GM03348 (cell line): ENCODE measurements around the gene SORCS3.

ENCODE experiments used
- DNase-seq: peaks from one replicate; pipeline ENCODE4 v3.0.0; 2012; ENCODE audit warnings: low spot score

SORCS3 gene

DNA sequence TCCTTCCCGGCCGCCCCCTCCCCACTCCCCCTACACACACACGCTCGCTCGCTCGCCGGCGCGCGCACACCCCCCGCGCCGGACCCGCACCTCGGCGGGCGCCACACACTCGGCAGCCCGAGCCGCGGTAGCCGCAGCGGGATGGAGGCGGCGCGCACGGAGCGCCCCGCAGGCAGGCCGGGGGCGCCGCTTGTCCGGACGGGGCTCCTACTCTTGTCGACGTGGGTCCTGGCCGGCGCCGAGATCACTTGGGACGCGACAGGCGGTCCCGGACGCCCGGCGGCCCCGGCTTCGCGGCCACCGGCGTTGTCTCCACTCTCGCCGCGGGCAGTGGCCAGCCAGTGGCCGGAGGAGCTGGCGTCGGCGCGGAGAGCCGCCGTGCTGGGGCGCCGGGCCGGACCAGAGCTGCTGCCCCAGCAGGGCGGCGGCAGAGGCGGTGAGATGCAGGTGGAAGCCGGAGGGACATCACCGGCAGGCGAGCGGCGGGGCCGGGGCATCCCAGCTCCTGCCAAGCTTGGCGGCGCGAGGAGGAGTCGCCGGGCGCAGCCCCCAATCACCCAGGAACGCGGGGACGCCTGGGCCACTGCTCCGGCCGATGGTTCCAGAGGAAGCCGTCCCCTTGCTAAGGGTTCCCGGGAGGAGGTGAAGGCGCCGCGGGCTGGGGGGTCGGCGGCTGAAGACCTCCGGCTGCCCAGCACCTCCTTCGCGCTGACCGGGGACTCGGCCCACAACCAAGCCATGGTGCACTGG lies at the start of gene SORCS3:
Gene SORCS3, plus strand, starts transcription at position 104 of the 750 bp plus-strand sequence.
- peak; percentile 26 for DNase-seq

DNA sequence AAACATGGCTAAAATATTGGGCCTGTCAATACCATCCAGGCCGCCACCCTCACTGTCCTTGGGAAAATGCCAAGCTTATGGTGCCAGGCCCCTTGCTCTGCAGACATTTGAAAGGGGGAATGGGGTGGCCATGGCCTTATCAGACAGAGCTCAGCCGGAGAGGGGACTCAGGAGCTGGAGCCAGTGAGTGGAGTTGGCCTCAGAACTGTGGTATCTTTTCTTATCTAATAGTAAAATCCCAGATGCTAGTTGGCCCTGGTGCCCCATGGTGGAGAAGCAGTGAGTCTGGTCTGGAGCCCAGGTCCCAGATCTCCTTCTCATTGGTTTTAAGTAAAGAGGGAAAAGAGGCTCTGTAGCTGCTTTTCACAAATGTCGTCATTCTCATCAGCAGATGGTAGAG lies 49.6 kb upstream of the SORCS3 start:
- DNase-seq = no peak

DNA sequence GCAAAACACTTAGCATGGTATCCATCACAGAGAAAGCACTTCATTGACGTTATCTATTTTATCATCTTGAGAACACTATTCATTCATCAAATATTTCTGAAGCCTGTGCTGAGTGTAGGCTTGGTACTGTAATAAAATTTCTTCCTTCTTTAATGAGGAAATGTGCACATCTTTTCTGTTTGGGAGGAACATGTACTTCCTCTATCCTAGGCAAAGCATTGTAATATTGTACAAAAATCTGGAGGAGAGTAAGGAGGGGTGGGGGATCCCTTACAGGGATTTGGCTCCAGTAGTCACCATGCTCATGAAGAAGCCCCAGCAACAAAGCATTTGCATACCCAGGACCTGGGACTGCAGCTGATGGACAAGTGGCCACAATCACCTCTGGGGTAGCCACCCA lies 39.9 kb upstream of the SORCS3 start:
- no peak for DNase-seq

DNA sequence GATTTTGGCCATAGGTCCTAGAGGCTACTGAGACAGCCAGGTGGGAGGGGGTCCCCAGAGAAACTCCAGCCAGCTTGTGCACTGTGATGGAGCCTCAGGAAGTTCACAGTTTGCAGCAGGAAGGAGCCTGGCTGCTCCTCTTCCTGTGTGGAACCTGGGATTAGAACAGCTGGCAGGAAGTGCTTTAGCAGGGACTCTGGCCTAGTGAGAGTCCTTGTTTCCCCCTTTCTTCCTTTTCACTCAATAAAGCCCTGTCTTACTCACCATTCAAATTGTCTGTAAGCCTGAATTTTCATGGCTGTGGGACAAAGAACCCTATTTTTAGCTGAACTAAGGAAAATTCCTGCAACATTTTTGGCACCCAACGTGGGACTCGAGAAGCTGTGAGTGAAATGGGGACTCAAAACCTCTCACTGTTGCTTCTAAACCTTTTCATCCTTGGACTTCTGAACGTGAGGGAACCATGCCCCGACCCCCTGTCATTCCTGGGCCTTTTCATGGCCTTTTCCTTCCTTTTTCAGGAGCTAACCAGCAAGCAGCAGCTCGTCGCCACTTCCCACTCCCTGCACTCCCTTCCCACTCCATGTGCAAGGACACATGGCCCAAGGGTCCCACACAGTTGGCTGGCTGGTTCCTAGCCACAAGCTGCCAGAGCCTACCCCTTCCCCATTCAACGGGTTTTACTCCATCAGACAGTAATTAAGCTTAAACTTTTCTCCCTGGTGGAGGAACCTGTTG lies 32.8 kb upstream of the SORCS3 start:
- no peak for DNase-seq

DNA sequence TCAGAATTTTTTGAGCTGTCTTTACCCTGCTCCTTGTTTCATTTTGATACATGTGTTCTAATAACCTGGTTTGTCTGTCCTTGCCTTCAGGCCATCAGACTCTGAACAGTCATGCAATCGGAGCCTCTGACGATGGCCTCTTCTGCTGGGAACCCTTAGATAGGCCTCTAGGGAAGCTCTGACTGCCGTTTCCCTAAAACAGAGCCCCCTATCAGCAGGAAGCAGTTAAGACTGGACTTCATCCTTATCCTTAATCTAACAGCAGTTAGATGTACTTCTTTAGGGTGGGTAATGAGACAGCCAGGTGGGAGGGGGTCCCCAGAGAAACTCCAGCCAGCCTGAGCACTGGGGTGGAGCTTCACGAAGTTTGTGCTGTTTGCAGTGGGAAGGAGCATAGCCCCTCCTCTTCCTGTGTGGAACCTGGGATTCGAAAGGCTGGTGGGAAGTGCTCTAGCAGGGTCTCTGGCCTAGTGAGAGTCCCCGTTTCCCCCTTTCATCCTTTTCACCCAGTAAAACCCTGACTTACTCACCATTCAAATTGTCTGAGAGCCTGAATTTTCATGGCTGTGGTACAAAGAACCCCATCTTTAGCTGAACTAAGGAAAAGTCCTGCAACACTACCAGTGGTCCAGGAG lies 28.4 kb upstream of the SORCS3 start:
- DNase-seq = no peak

GRCh38 chr10:104613406-104613805 lies 27.7 kb upstream of the SORCS3 start:
- DNase-seq = no peak

GRCh38 chr10:104614245-104614831 lies 26.8 kb upstream of the SORCS3 start:
- peak; percentile 59 for DNase-seq

DNA sequence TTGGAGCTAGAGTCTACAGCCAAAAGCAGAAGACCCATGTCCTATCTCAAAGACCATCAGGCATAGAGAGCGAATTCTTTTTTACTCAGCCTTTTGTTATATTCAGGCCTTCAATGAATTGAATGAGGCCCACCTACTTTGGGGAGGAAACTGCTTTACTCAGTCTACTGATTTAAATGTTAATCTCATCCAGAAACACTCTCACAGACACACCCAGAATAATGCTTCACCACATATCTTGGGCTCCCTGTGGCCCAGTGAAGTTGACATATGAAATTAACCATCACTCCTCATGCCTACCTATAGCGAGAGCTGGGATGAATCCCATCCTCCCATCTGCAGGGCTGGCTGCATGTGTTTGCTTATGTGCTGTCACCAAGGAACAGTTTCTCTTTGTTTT lies 26.0 kb upstream of the SORCS3 start:
- no peak for DNase-seq

GRCh38 chr10:104617831-104618230 lies 23.3 kb upstream of the SORCS3 start:
- DNase-seq = no peak

DNA sequence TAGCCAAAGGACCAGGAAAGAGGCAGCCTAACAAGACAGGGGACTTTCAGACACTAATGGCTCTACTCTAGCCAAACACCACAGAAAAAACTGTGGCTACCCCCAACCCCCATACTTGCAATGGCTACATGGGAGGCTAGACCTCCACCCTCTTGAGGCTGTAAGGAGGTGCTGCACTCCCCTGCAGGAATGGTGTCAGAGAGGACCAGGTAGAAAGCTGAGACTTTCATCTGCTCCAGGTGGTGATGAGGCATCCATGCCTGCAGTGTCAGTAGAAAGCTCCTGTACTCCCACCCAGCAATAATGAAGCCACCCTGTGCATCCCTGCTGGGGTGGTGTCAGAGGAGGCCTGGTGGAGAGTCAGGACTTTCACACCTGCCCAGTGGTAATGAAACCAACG lies 18.9 kb upstream of the SORCS3 start:
- DNase-seq = no peak

- DNase-seq = no peak
Observed at GRCh38 chr10:104622598-104623209, 18.4 kb upstream of the SORCS3 start.

- DNase-seq = no peak
Observed at GRCh38 chr10:104630731-104631130, 10.4 kb upstream of the SORCS3 start.

GRCh38 chr10:104631946-104632345 lies 9.1 kb upstream of the SORCS3 start:
- DNase-seq = no peak

GRCh38 chr10:104638861-104639589 lies 2.1 kb upstream of the SORCS3 start:
- peak; percentile 48 for DNase-seq

- no peak for DNase-seq
Observed at GRCh38 chr10:104639590-104640338, 1.3 kb upstream of the SORCS3 start.

- DNase-seq = no peak
Observed at GRCh38 chr10:104640339-104641186, 527 bp upstream of the SORCS3 start.

GRCh38 chr10:104641937-104642657 lies 1.0 kb downstream of the SORCS3 start:
- DNase-seq = no peak

DNA sequence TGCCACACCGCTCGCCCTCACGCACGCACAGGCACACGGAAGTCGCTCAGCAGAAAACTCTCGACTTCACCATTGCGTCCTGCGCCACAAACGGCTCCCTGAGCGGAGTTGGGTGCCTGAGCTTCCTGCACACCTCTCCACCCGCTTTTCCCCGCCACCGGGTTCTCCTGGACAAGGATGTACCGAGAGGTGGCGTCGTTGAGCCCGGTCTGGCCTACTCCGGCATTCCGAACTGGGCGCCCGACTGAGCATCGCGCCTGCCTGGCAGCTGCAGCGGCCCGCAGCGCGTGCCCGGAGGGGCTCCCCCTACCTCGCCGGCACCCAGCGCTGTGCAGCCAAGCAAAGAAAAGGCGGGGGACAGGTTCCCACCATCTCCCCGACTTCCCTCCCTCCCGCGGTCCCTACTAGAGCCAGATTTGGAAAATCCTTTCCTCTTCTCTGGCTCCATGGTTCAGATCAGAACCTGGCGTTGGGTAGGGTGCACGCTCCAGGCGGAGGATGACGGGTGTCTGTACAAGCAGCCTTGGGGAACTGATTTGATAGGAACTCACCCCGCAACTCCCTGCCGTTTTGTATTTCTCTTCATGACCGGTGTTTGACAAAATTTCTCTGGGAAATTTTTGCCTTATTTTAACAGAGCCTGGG lies 1.7 kb downstream of the SORCS3 start:
- peak; percentile 26 for DNase-seq

- DNase-seq = no peak
Observed at GRCh38 chr10:104643303-104643663, 2.2 kb downstream of the SORCS3 start.
